ENCODE results near the gene TBX21.

- no peak for TF ChIP-seq CTCF (IDR thresholded peaks at IDR 0.05)
- TF ChIP-seq POLR2A (IDR thresholded peaks at IDR 0.05): no peak
- no peak for TF ChIP-seq EP300 (IDR thresholded peaks at IDR 0.05)
Measured at GRCh38 chr17:47781397-47781796, 48.4 kb downstream of the TBX21 start.

Data from sigmoid colon (tissue), 4 donors.